ENCODE data around the gene HIVEP3.

HIVEP3 gene

DNA sequence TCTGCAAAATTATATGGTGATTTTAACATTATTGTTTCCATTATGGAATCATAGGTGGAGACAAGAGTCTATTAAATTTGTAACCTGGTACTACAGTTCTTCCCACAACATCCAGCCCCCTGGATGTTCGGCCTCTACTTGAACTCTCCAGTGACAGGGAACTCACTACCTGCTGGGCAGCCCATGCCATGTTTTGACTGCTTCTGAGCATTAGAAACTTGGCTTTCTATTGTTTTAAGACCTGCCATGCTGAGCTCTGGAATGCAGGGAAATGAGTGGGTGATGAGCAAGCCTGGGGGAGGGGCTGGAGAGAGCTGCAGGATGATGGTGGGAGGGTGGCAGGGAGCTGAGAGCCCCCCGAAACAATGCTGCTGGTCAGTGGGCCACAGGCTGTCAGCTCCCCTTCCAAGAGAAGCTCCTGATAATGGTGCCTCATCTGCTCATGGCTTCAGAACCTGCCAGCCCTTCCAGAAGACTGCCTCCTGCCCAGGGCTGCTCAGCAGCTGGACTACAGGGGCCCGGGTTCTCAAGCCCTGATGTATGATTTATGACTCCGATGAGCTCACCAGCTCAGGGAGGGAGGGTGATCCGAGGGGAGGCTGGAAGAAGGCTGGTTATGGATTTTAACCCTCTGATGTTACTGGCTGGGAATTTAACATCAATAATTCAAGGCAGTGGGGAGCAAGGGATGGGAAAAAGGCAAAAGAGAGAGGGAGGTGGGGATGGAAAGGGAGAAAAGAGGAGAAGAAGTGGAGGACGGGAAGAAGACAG is 205.0 kb downstream of the HIVEP3 start:
- Histone ChIP-seq H3K27me3 (ENCODE audit: insufficient read depth, poor library complexity, severe bottlenecking) (no peaks in the 10 kb centered on the region), H3K4me3 (replicated peaks; ENCODE audit: insufficient read depth, low read length) (no peak overlapping the region), H3K27ac (replicated peaks) (no peak overlapping the region)
- DNase-seq (ENCODE audit: low read depth in 1 of 2, low spot score in 1 of 2) = no peak
- TF ChIP-seq SPI1 (IDR thresholded peaks at IDR 0.05; ENCODE audit: borderline replicate concordance, low read depth) = no peak
- no peak for TF ChIP-seq POLR2AphosphoS5 (IDR thresholded peaks at IDR 0.05; ENCODE audit: low read depth)
- no peak for TF ChIP-seq GABPA (IDR thresholded peaks at IDR 0.05; ENCODE audit: low read depth)
- TF ChIP-seq, protein P1, sequence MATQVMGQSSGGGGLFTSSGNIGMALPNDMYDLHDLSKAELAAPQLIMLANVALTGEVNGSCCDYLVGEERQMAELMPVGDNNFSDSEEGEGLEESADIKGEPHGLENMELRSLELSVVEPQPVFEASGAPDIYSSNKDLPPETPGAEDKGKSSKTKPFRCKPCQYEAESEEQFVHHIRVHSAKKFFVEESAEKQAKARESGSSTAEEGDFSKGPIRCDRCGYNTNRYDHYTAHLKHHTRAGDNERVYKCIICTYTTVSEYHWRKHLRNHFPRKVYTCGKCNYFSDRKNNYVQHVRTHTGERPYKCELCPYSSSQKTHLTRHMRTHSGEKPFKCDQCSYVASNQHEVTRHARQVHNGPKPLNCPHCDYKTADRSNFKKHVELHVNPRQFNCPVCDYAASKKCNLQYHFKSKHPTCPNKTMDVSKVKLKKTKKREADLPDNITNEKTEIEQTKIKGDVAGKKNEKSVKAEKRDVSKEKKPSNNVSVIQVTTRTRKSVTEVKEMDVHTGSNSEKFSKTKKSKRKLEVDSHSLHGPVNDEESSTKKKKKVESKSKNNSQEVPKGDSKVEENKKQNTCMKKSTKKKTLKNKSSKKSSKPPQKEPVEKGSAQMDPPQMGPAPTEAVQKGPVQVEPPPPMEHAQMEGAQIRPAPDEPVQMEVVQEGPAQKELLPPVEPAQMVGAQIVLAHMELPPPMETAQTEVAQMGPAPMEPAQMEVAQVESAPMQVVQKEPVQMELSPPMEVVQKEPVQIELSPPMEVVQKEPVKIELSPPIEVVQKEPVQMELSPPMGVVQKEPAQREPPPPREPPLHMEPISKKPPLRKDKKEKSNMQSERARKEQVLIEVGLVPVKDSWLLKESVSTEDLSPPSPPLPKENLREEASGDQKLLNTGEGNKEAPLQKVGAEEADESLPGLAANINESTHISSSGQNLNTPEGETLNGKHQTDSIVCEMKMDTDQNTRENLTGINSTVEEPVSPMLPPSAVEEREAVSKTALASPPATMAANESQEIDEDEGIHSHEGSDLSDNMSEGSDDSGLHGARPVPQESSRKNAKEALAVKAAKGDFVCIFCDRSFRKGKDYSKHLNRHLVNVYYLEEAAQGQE (IDR thresholded peaks at IDR 0.05; ENCODE audit: insufficient replicate concordance, low read depth) = no peak
- TF ChIP-seq, protein P2, sequence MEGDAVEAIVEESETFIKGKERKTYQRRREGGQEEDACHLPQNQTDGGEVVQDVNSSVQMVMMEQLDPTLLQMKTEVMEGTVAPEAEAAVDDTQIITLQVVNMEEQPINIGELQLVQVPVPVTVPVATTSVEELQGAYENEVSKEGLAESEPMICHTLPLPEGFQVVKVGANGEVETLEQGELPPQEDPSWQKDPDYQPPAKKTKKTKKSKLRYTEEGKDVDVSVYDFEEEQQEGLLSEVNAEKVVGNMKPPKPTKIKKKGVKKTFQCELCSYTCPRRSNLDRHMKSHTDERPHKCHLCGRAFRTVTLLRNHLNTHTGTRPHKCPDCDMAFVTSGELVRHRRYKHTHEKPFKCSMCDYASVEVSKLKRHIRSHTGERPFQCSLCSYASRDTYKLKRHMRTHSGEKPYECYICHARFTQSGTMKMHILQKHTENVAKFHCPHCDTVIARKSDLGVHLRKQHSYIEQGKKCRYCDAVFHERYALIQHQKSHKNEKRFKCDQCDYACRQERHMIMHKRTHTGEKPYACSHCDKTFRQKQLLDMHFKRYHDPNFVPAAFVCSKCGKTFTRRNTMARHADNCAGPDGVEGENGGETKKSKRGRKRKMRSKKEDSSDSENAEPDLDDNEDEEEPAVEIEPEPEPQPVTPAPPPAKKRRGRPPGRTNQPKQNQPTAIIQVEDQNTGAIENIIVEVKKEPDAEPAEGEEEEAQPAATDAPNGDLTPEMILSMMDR (IDR thresholded peaks at IDR 0.05; ENCODE audit: insufficient read depth, low read length) = no peak

DNA sequence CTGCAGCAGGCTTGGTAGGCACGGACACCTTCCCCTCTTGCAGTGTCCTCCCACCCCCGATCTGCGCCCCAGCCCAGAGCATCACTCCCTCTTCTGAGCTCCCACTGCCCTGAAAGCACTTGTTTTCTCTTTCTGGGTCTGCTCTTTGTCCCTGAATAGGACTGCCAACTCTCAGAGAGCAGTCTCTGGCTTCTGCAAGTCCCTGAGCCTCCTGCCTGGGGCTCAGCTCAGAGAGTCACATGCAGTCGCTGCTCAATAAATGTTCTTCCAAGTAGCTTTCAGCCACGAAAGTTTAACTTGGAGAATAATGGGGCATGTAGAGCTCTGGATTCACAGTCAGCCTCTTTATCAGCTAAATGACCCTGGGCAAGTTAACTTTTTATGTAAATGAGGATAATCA is 205.6 kb downstream of the HIVEP3 start:
- Histone ChIP-seq H3K4me3 (replicated peaks; ENCODE audit: insufficient read depth, low read length) (no peak overlapping the region), H3K27ac (replicated peaks) (no peak overlapping the region), H3K27me3 (ENCODE audit: insufficient read depth, poor library complexity, severe bottlenecking) (no peaks in the 10 kb centered on the region)
- DNase-seq (ENCODE audit: low read depth in 1 of 2, low spot score in 1 of 2) = no peak
- no peak for TF ChIP-seq SPI1 (IDR thresholded peaks at IDR 0.05; ENCODE audit: borderline replicate concordance, low read depth)
- TF ChIP-seq, protein P1 (IDR thresholded peaks at IDR 0.05; ENCODE audit: insufficient replicate concordance, low read depth) = no peak
- no peak for TF ChIP-seq POLR2AphosphoS5 (IDR thresholded peaks at IDR 0.05; ENCODE audit: low read depth)
- TF ChIP-seq GABPA (IDR thresholded peaks at IDR 0.05; ENCODE audit: low read depth) = no peak
- TF ChIP-seq, protein P2 (IDR thresholded peaks at IDR 0.05; ENCODE audit: insufficient read depth, low read length) = no peak

DNA sequence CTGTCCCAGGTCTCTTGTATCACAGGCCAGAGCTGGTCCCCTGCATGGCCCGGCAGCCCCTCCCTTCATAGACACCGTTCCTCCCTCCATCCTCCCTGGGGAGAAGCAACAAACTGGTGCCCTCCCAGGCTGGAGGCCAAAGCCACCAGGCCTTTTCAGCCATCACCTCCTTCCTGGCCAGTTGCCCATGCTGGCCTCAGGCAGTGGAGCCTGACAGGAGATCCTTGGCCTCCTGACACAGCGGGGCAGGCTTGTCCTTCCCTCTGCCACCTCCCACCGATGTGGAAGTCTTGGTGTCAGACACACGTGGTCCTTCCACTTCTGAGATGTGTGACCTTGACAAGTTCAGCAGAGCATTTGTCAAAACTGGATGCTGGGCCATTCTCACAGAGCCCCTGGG is 206.0 kb downstream of the HIVEP3 start:
- TF ChIP-seq SPI1 (IDR thresholded peaks at IDR 0.05; ENCODE audit: borderline replicate concordance, low read depth) = no peak
- TF ChIP-seq, protein P2 (IDR thresholded peaks at IDR 0.05; ENCODE audit: insufficient read depth, low read length) = no peak
- Histone ChIP-seq H3K27me3 (ENCODE audit: insufficient read depth, poor library complexity, severe bottlenecking) (no peaks in the 10 kb centered on the region), H3K27ac (replicated peaks) (no peak overlapping the region), H3K4me3 (replicated peaks; ENCODE audit: insufficient read depth, low read length) (no peak overlapping the region)
- no peak for DNase-seq (ENCODE audit: low read depth in 1 of 2, low spot score in 1 of 2)

DNA sequence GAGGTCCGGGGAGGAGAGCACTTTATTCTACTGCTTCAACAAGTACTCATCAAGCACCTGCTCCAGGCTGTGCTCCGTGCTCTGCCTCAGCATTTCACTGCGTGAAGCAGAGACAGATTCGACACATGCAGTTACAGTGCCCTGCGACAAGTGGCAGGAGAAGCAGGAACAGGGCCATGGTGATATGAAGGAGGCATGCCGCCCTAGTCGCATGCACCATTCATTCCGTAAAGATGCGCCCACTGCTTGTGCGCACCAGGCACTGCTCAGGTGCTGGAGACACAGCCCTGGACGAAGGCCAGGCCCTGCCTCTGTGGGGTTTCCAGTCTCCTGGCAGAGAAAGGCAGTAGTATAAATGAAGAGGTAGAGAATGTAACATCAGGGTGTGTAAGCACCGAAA is 206.6 kb downstream of the HIVEP3 start:
- Histone ChIP-seq H3K4me3 (replicated peaks; ENCODE audit: insufficient read depth, low read length) (no peak overlapping the region), H3K27ac (replicated peaks) (no peak overlapping the region), H3K27me3 (ENCODE audit: insufficient read depth, poor library complexity, severe bottlenecking) (no peaks in the 10 kb centered on the region)
- TF ChIP-seq SPI1 (IDR thresholded peaks at IDR 0.05; ENCODE audit: borderline replicate concordance, low read depth) (no peak), GABPA (IDR thresholded peaks at IDR 0.05; ENCODE audit: low read depth) (no peak), POLR2AphosphoS5 (IDR thresholded peaks at IDR 0.05; ENCODE audit: low read depth) (no peak)
- TF ChIP-seq, protein P1 (IDR thresholded peaks at IDR 0.05; ENCODE audit: insufficient replicate concordance, low read depth) = no peak
- TF ChIP-seq, protein P2 (IDR thresholded peaks at IDR 0.05; ENCODE audit: insufficient read depth, low read length) = no peak
- no peak for DNase-seq (ENCODE audit: low read depth in 1 of 2, low spot score in 1 of 2)
